CD8-positive, alpha-beta memory T cell (primary cell): ENCODE measurements around the gene VSTM2L. TPM values are rescaled to one million over a fixed set of nuclear protein-coding genes. Genes with fewer than 3 reads are reported as not detected.
"Not testable (repeated sequence)": the region's sequence is repeated elsewhere in the genome, so short reads cannot be mapped to it uniquely, and the experiment has no call there.

Experiments
- CTCF ChIA-PET: fragments of 350-600 bp; sonication (Branson Sonifier 250); formaldehyde crosslinking; loops from one replicate; lab custom pipeline; 2021; ENCODE audit warnings: antibody characterized with exemption; lab: Charles Lee
- POLR2A ChIA-PET: fragments of 350-600 bp; sonication (Branson Sonifier 250); formaldehyde crosslinking; loops from one replicate; lab custom pipeline; 2021; ENCODE audit warnings: antibody characterized with exemption; lab: Charles Lee
- DNase-seq, 5 donors: peaks; one replicate each; pipeline versions ENCODE4 v3.0.0 to v3.0.0-alpha.2; 2020 to 2022; ENCODE audit warnings: mixed read lengths in 1 of 5
- H3K27ac ChIP-seq: one replicate; pipeline ENCODE4 v1.7.0; 2013; ENCODE audit warnings: low read depth, mild to moderate bottlenecking, low read length, moderate library complexity
- H3K27me3 ChIP-seq: 2 replicates; pipeline ENCODE4 v1.7.0; 2013; ENCODE audit warnings: low read length, mild to moderate bottlenecking; ENCODE audit not compliant: insufficient read depth, poor library complexity, severe bottlenecking
- H3K36me3 ChIP-seq: 2 replicates; pipeline ENCODE4 v1.7.0; 2013; ENCODE audit warnings: mild to moderate bottlenecking, low read length, moderate library complexity; ENCODE audit not compliant: insufficient read depth
- H3K4me1 ChIP-seq: 2 replicates; pipeline ENCODE4 v1.7.0; 2013; ENCODE audit warnings: mild to moderate bottlenecking, low read length, moderate library complexity; ENCODE audit not compliant: insufficient read depth
- H3K4me3 ChIP-seq: 2 replicates; pipeline ENCODE4 v1.7.0; 2013; ENCODE audit warnings: mild to moderate bottlenecking, low read length
- H3K9me3 ChIP-seq: 2 replicates; pipeline ENCODE4 v1.7.0; 2013; ENCODE audit warnings: mild to moderate bottlenecking, low read length
- H3K27ac Mint-ChIP-seq, 8 donors: one replicate each; pipeline ENCODE4 v1.8.0; 2020 to 2021; ENCODE audit warnings: mixed read lengths in 8 of 8, mild to moderate bottlenecking in 6 of 8, inconsistent platforms in 3 of 8, moderate library complexity in 3 of 8
- H3K27me3 Mint-ChIP-seq, 2 donors: one replicate each; pipeline ENCODE4 v1.8.0; 2020 to 2021; ENCODE audit warnings: mixed read lengths in 2 of 2, mild to moderate bottlenecking in 1 of 2, moderate library complexity in 1 of 2
- H3K36me3 Mint-ChIP-seq, 3 donors: one replicate each; pipeline ENCODE4 v1.8.0; 2020 to 2021; ENCODE audit warnings: mixed read lengths in 3 of 3, inconsistent platforms in 1 of 3, mild to moderate bottlenecking in 1 of 3
- H3K4me1 Mint-ChIP-seq, 3 donors: one replicate each; pipeline ENCODE4 v1.8.0; 2020 to 2021; ENCODE audit warnings: mixed read lengths in 3 of 3, inconsistent platforms in 1 of 3, mild to moderate bottlenecking in 1 of 3
- H3K4me3 Mint-ChIP-seq, 7 donors: one replicate each; pipeline ENCODE4 v1.8.0; 2020 to 2021; ENCODE audit warnings: mixed read lengths in 7 of 7, mild to moderate bottlenecking in 6 of 7, moderate library complexity in 4 of 7, inconsistent platforms in 2 of 7
- H3K9me3 Mint-ChIP-seq, 5 donors: one replicate each; pipeline ENCODE4 v1.8.0; 2020 to 2022; ENCODE audit warnings: mixed read lengths in 5 of 5, mild to moderate bottlenecking in 3 of 5, moderate library complexity in 2 of 5, inconsistent platforms in 1 of 5
- polyA plus RNA-seq: library from polyadenylated mRNA; unstranded; fragments of 300-500 nt; fragmentation: Illumina TruSeq; gene quantifications from one replicate; pipeline ENCODE4 v1.2.3, GENCODE V29; 2021
- total RNA-seq, 2 experiments: library from RNA; stranded (reverse); gene quantifications; one replicate each; pipeline ENCODE4 v1.2.3, GENCODE V29; 2021

Gene VSTM2L, protein sequence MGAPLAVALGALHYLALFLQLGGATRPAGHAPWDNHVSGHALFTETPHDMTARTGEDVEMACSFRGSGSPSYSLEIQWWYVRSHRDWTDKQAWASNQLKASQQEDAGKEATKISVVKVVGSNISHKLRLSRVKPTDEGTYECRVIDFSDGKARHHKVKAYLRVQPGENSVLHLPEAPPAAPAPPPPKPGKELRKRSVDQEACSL
- total RNA-seq = not detected
- polyA plus RNA-seq = not detected

DNA sequence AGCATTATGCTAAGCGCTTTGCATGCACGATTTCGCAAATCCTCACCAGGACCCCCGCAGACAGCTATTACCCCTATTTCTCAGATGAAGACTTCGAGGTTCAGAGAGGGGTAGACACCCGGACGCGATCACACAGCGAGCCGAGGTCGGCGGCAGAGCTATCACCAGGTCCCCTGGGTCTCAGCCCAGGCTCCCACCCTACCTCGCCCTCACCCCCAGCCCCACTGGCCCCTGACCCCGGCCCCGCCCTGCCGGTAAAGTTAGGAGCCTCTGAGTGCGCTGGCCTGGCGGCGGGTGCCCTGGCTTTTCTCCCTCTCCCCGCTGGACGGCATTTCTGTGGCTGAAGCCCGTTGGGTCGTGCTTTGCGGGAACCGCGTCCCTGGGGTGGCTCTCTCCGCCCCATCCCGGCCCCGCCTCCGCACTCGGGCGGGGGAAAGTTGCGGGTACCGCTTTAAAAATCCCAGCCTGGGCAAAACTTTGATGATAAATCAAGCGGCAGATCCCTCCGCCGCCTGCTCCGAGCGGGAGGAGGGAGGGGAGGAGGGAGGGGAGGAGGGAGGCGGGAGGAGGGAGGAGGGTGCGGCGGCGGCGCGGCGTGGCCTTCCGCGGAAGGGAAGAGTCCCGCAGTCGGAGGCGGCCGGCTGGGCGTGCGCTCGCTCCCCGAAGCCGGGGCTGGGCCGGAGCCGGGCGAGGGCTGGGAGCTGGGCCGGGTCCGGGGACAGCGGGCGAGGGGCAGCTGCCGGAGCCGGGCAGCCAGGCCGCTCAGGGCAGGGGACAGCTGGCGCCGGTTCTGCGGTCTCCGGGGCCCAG is at the start of gene VSTM2L:
Gene VSTM2L (plus strand): TSS at position 624 of the 810 bp plus-strand sequence. CDS start 224 bp downstream, outside the sequence.
- peak within 1 kb of the TSS in 1 of 8 donors; percentile 69 for H3K27ac Mint-ChIP-seq
- peaks cover 5 to 14% (median 11%) of the 10 kb centered on the region in 3 donors for H3K4me1 Mint-ChIP-seq
- Histone ChIP-seq H3K4me1 (no peaks in the 10 kb centered on the region), H3K4me3 (no peak within 1 kb of the TSS), H3K27me3 (peaks cover 22% of the 10 kb centered on the region), H3K9me3 (no peaks in the 10 kb centered on the region), H3K27ac (no peak within 1 kb of the TSS), H3K36me3 (no peaks in the 10 kb centered on the region)
- ChIA-PET CTCF (interaction anchor here (1.3 kb wide), 1 partner anchor 9 kb away, joined by 3 read pairs; no protein-coding TSS in a partner anchor), POLR2A (no interaction called here)
- H3K27me3 Mint-ChIP-seq = peaks cover 38 to 64% of the 10 kb centered on the region in 2 donors
- DNase-seq = no peak
- peak within 1 kb of the TSS in 6 of 7 donors; percentile 24 to 86 (median 64) for H3K4me3 Mint-ChIP-seq
- no peaks in the 10 kb centered on the region for H3K36me3 Mint-ChIP-seq
- H3K9me3 Mint-ChIP-seq = peaks cover 0 to 5% (median 0%) of the 10 kb centered on the region in 5 donors

DNA sequence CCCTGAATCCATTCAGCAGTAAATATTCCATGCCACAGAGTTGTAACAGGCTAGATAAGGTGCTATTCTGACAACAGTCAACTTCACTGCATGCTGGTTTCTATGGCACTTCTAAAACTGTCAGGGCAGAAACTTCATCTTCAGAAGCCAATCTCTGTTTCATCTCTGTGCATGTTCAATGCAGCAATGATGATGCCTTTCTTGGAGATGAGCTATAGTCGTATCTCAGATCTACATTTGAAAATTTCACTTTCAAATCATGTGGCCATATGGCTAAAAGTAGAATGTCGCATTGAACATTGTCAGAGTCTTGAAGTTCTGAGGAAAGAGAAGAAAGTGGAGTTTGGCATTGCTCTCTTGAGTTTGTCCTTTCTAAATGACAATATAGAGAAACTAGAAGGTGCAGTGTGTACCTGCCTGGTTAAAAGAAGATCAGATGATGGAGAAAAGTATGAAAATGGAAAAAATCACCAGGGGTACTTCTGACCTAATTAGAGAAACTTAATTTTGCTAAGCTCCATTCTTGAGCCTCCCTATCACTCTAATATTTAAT is 49.0 kb upstream of the VSTM2L start:
- no peak for DNase-seq
- peaks cover 14 to 82% (median 37%) of the 10 kb centered on the region in 3 donors for H3K36me3 Mint-ChIP-seq
- H3K27me3 Mint-ChIP-seq = no peaks in the 10 kb centered on the region
- Histone ChIP-seq H3K27ac (no peak overlapping the region), H3K4me3 (no peak overlapping the region), H3K27me3 (no peaks in the 10 kb centered on the region), H3K9me3 (no peaks in the 10 kb centered on the region), H3K4me1 (no peaks in the 10 kb centered on the region), H3K36me3 (peaks cover 4% of the 10 kb centered on the region)
- no peak overlapping the region for H3K4me3 Mint-ChIP-seq
- CTCF ChIA-PET = no interaction called here
- no peaks in the 10 kb centered on the region for H3K9me3 Mint-ChIP-seq
- H3K27ac Mint-ChIP-seq = no peak overlapping the region
- POLR2A ChIA-PET = no interaction called here
- H3K4me1 Mint-ChIP-seq = no peaks in the 10 kb centered on the region

DNA sequence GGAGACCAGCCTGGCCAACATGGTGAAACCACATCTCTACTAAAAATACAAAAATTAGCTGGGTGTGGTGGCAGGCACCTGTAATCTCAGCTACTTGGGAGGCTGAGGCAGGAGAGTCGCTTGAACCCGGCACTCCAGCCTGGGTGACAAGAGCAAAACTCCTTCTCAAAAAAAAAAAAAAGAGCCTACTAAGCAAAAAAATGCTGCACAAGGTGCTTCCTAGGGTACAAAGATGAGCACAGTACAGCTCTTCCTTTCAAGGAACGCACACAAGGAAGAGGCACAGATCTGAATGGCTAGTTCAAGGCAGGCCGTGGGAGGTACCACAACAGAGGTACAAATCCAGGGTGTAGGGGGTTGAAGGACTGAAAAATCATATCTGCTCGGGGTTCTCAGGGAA is 46.9 kb upstream of the VSTM2L start:
- POLR2A ChIA-PET, H3K9me3 ChIP-seq, H3K4me1 Mint-ChIP-seq, H3K4me1 ChIP-seq, H3K4me3 Mint-ChIP-seq, H3K27ac ChIP-seq, H3K27ac Mint-ChIP-seq, H3K4me3 ChIP-seq, CTCF ChIA-PET, H3K27me3 Mint-ChIP-seq, H3K9me3 Mint-ChIP-seq, H3K27me3 ChIP-seq, DNase-seq: not testable (repeated sequence)
- peaks cover 11 to 82% (median 40%) of the 10 kb centered on the region in 3 donors for H3K36me3 Mint-ChIP-seq
- peaks cover 14% of the 10 kb centered on the region for H3K36me3 ChIP-seq

DNA sequence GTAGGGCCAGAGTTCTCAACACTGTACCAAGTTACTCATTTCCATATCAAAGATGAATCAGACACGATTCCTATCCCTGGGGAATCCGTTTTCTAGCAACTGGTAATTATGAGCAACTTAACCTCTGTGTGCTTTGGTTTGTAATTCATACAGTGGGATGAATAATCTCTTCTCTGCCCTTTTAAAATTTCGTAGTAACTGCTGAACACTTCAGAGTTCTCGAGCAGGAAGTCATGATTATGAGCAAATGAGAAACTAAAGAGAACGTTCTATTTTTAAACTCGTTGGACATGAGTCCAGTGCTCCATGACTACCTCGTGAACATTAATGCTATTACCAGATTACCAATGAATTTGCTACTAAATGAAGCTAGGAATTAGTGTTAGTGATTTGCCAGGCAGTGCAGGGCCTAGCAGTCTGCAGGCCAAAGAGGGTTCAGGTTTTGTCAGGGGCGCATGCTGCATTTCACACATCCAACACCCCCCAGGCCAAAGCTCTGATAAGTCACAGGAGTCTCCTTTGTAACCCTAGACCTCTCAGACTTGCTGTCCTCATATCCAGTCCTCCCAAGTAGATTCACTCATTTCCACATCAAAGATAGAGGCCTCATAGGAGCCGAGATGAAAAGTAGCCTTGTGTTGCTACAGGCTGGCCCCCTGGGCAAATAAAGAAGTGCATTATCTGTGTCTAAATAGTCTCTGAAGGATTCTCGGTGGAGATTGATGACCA is 45.8 kb upstream of the VSTM2L start:
- no peaks in the 10 kb centered on the region for H3K4me1 ChIP-seq
- H3K9me3 ChIP-seq = no peaks in the 10 kb centered on the region
- CTCF ChIA-PET = no interaction called here
- Mint-ChIP-seq H3K9me3 (no peaks in the 10 kb centered on the region), H3K4me1 (no peaks in the 10 kb centered on the region), H3K27me3 (no peaks in the 10 kb centered on the region), H3K27ac (peak overlapping the region in 2 of 8 donors; percentile 32 to 44), H3K36me3 (peaks cover 11 to 83% (median 38%) of the 10 kb centered on the region in 3 donors), H3K4me3 (no peak overlapping the region)
- POLR2A ChIA-PET = no interaction called here
- H3K36me3 ChIP-seq = peaks cover 10% of the 10 kb centered on the region
- DNase-seq = no peak
- H3K27me3 ChIP-seq = no peaks in the 10 kb centered on the region
- no peak overlapping the region for H3K4me3 ChIP-seq
- H3K27ac ChIP-seq = no peak overlapping the region

DNA sequence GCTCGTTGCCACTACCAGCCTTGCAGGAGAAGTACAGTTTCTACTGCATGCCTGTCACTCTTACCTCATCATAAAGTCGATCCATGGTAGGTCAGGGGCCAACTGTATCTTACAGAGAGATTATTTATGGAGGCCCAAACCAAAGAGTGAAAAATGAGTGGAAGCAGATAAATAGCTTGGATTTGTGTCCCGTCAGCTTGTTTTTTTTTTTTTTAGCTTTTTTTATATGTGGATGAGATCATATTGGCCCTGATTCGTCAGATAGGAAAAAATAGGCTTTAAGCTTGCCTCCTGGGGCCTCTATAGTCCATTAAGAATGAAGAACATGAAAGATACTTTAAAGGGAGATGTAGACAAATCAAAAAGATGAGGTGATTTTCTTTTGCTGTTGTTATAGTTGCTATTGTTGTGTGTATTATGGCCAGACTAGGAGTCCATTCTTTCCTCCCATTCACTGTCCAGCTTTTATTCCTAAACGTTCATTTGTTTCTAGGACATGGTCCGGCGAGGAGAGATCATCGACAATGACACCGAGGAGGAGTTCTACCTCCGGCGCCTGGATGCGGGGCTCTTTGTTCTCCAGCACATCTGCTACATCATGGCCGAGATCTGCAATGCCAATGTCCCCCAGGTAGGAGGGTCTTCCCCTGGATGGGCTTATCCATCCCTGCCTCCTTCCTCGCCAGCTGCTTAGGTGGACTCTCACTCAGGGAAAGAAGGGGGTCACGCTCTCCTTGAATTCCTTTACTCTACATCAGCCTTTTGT is 43.3 kb upstream of the VSTM2L start:
- no peak overlapping the region for H3K27ac Mint-ChIP-seq
- H3K4me1 Mint-ChIP-seq = no peaks in the 10 kb centered on the region
- POLR2A ChIA-PET = no interaction called here
- peaks cover 11 to 85% (median 39%) of the 10 kb centered on the region in 3 donors for H3K36me3 Mint-ChIP-seq
- DNase-seq = no peak
- H3K27ac ChIP-seq = no peak overlapping the region
- H3K9me3 Mint-ChIP-seq = no peaks in the 10 kb centered on the region
- no peaks in the 10 kb centered on the region for H3K27me3 ChIP-seq
- H3K4me3 ChIP-seq = no peak overlapping the region
- H3K9me3 ChIP-seq = no peaks in the 10 kb centered on the region
- H3K4me1 ChIP-seq = no peaks in the 10 kb centered on the region
- CTCF ChIA-PET = no interaction called here
- H3K36me3 ChIP-seq = peaks cover 14% of the 10 kb centered on the region
- no peak overlapping the region for H3K4me3 Mint-ChIP-seq
- H3K27me3 Mint-ChIP-seq = peaks cover 0 to 2% of the 10 kb centered on the region in 2 donors

DNA sequence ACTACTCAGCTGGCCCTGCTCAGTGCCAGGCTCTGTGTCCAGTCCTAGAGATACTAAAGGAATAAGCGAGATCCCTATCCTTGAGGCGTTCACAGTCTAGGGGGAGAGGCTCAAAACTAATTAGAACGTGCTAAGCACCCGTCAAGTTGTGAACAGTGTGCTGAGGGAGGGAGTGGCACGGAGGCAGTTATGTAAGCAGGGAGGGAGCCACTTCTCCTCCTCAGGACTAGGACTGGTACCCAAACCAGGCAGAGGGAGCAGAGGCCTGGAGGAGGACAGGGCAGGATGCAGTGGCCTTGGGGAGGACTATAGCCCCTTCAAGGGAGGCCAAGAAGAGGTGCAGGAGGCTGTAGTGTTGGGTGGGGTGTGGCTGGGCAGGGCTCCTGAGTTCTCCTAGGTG is 39.6 kb upstream of the VSTM2L start:
- H3K9me3 Mint-ChIP-seq = no peaks in the 10 kb centered on the region
- H3K4me1 Mint-ChIP-seq = no peaks in the 10 kb centered on the region
- Histone ChIP-seq H3K36me3 (peaks cover 14% of the 10 kb centered on the region), H3K4me1 (no peaks in the 10 kb centered on the region), H3K27ac (no peak overlapping the region), H3K9me3 (no peaks in the 10 kb centered on the region), H3K27me3 (no peaks in the 10 kb centered on the region), H3K4me3 (no peak overlapping the region)
- DNase-seq = no peak
- peak overlapping the region in 1 of 8 donors; percentile 3 for H3K27ac Mint-ChIP-seq
- POLR2A ChIA-PET = no interaction called here
- CTCF ChIA-PET = no interaction called here
- H3K36me3 Mint-ChIP-seq = peaks cover 6 to 86% (median 30%) of the 10 kb centered on the region in 3 donors
- no peak overlapping the region for H3K4me3 Mint-ChIP-seq
- peaks cover 0 to 2% of the 10 kb centered on the region in 2 donors for H3K27me3 Mint-ChIP-seq

DNA sequence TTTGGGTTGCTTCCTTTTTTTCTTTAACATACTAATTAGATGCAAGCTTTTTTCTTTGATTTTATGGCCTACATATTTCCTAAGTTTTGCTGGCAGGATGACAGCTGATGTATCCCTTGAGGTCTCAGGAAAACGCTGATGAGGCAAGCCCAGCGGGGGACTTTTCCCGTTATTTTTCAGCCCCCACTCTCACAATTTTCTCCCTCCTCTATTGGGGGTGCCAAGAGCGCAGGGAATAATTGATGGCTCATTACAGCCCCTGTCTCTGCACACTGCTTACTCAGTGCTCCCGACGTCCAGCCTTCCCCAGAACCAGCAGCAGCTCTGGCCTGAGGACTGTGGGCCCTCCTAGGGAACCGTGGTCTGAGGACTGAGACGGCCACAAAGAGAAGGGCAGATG is 38.6 kb upstream of the VSTM2L start:
- ChIA-PET CTCF (no interaction called here), POLR2A (no interaction called here)
- Histone ChIP-seq H3K4me3 (no peak overlapping the region), H3K36me3 (peaks cover 21% of the 10 kb centered on the region), H3K9me3 (no peaks in the 10 kb centered on the region), H3K4me1 (no peaks in the 10 kb centered on the region), H3K27ac (no peak overlapping the region), H3K27me3 (no peaks in the 10 kb centered on the region)
- Mint-ChIP-seq H3K36me3 (peaks cover 6 to 88% (median 27%) of the 10 kb centered on the region in 3 donors), H3K27ac (no peak overlapping the region), H3K9me3 (no peaks in the 10 kb centered on the region), H3K27me3 (peaks cover 0 to 2% of the 10 kb centered on the region in 2 donors), H3K4me3 (no peak overlapping the region), H3K4me1 (no peaks in the 10 kb centered on the region)
- no peak for DNase-seq
